Keratinocyte (primary cell): ENCODE data around the gene NATD1.

Source experiments
- EZH2 ChIP-seq: IDR thresholded peaks from one replicate; pipeline ENCODE4 v1.6.1; 2012; ENCODE audit warnings: inconsistent platforms, mild to moderate bottlenecking, low read length, moderate library complexity
- TF ChIP-seq, protein P1 (sequence below), 3 experiments: IDR thresholded peaks in 1 of 3; conservative IDR thresholded peaks in 1 of 3; optimal IDR thresholded peaks in 1 of 3; 2 replicates in 2 of 3; 3 replicates in 1 of 3; pipeline versions ENCODE3 to v1.5.1; 2011; ENCODE audit warnings: low read length in 3 of 3, mild to moderate bottlenecking in 3 of 3, moderate library complexity in 2 of 3, control low read depth in 1 of 3, inconsistent platforms in 1 of 3; ENCODE audit not compliant: insufficient read depth in 2 of 3; ENCODE audit errors: extremely low read depth in 1 of 3

DNA sequence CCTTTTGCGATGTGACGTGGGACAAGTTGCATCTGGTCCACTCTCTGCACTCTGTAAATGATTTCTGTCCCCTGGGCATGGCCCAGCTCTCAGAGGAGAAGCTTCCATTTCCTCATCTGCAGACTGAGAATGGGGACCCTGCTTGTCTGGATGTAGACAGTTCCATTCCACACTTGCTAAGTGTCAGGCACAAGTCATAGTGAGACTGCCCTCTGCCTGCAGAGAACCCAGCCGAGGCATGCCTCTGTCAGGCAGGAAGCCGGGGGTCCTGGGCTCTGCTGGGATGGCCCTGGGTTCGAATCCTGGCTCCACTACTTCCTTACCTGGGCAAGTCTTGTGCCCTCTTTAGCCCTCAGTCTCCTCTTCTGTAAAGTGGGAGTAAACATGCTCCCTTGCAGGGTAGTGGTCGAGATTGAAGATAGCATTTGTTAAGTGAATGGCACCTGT is 35.4 kb upstream of the NATD1 start:
- TF ChIP-seq, protein P1, sequence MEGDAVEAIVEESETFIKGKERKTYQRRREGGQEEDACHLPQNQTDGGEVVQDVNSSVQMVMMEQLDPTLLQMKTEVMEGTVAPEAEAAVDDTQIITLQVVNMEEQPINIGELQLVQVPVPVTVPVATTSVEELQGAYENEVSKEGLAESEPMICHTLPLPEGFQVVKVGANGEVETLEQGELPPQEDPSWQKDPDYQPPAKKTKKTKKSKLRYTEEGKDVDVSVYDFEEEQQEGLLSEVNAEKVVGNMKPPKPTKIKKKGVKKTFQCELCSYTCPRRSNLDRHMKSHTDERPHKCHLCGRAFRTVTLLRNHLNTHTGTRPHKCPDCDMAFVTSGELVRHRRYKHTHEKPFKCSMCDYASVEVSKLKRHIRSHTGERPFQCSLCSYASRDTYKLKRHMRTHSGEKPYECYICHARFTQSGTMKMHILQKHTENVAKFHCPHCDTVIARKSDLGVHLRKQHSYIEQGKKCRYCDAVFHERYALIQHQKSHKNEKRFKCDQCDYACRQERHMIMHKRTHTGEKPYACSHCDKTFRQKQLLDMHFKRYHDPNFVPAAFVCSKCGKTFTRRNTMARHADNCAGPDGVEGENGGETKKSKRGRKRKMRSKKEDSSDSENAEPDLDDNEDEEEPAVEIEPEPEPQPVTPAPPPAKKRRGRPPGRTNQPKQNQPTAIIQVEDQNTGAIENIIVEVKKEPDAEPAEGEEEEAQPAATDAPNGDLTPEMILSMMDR (optimal IDR thresholded peaks at IDR 0.05 in 1 of 3, IDR thresholded peaks at IDR 0.05 in 1 of 3, conservative IDR thresholded peaks at IDR 0.05 in 1 of 3; ENCODE audit: extremely low read depth in 1 of 3, insufficient read depth in 2 of 3, low read length in 3 of 3): peak in 1 of 3 experiments; percentile 55
- TF ChIP-seq EZH2: no peak
